ENCODE measurements around the gene GALNTL6. TPM values are rescaled to one million over a fixed set of nuclear protein-coding genes. Genes with fewer than 3 reads are reported as not detected.

GALNTL6 gene
- total RNA-seq, 2 donors from 2014 or later, result 0.19 to 0.20 TPM

GRCh38 chr4:171919314-171919713 lies 106.1 kb downstream of the GALNTL6 start:
- TF ChIP-seq CTCF (IDR thresholded peaks at IDR 0.05), result no peak
- H3K27ac ChIP-seq, result no peak overlapping the region
- H3K9ac ChIP-seq (ENCODE audit: low read depth in 2 of 2, low read length in 2 of 2), result no peak overlapping the region
- intact Hi-C loops (cut with DNase I), result no loop called here
- no peaks in the 10 kb centered on the region for H3K36me3 ChIP-seq
- H3K4me1 ChIP-seq, result no peaks in the 10 kb centered on the region
- DNase-seq, result no peak
- H3K4me3 ChIP-seq, result no peak overlapping the region
- no peaks in the 10 kb centered on the region for H3K27me3 ChIP-seq
- no peaks in the 10 kb centered on the region for H3K9me3 ChIP-seq

GRCh38 chr4:171920901-171921300 lies 107.7 kb downstream of the GALNTL6 start:
- Histone ChIP-seq H3K36me3 (no peaks in the 10 kb centered on the region), H3K27me3 (no peaks in the 10 kb centered on the region)
- intact Hi-C loops (cut with DNase I), result no loop called here

GRCh38 chr4:171924746-171925376 lies 111.7 kb downstream of the GALNTL6 start:
- Histone ChIP-seq H3K4me1 (no peaks in the 10 kb centered on the region), H3K27me3 (no peaks in the 10 kb centered on the region), H3K36me3 (no peaks in the 10 kb centered on the region), H3K4me3 (no peak overlapping the region), H3K27ac (no peak overlapping the region), H3K9ac (ENCODE audit: low read depth in 2 of 2, low read length in 2 of 2) (no peak overlapping the region), H3K9me3 (no peaks in the 10 kb centered on the region)
- DNase-seq, result no peak
- no peak for TF ChIP-seq CTCF (IDR thresholded peaks at IDR 0.05)
- intact Hi-C loops (cut with DNase I), result no loop called here

More at GRCh38 chr4:171920901-171921300, 107.7 kb downstream of the GALNTL6 start:
- Histone ChIP-seq H3K27ac (no peak overlapping the region), H3K4me3 (no peak overlapping the region), H3K9me3 (no peaks in the 10 kb centered on the region), H3K9ac (ENCODE audit: low read depth in 2 of 2, low read length in 2 of 2) (no peak overlapping the region), H3K4me1 (no peaks in the 10 kb centered on the region)
- TF ChIP-seq CTCF (IDR thresholded peaks at IDR 0.05), result no peak
- no peak for DNase-seq

- no peak for DNase-seq
- intact Hi-C loops (cut with DNase I), result no loop called here
Measured at GRCh38 chr4:171928336-171928735, 115.1 kb downstream of the GALNTL6 start.

GRCh38 chr4:171929477-171929876 lies 116.3 kb downstream of the GALNTL6 start:
- no peak for TF ChIP-seq CTCF (IDR thresholded peaks at IDR 0.05)
- H3K9ac ChIP-seq (ENCODE audit: low read depth in 2 of 2, low read length in 2 of 2), result no peak overlapping the region
- H3K4me1 ChIP-seq, result no peaks in the 10 kb centered on the region
- H3K9me3 ChIP-seq, result no peaks in the 10 kb centered on the region
- no peak overlapping the region for H3K27ac ChIP-seq
- no peaks in the 10 kb centered on the region for H3K36me3 ChIP-seq
- no peak for DNase-seq
- no peak overlapping the region for H3K4me3 ChIP-seq
- no peaks in the 10 kb centered on the region for H3K27me3 ChIP-seq
- intact Hi-C loops (cut with DNase I), result no loop called here

More at GRCh38 chr4:171928336-171928735, 115.1 kb downstream of the GALNTL6 start:
- Histone ChIP-seq H3K36me3 (no peaks in the 10 kb centered on the region), H3K4me1 (no peaks in the 10 kb centered on the region), H3K27me3 (no peaks in the 10 kb centered on the region), H3K4me3 (no peak overlapping the region), H3K9ac (ENCODE audit: low read depth in 2 of 2, low read length in 2 of 2) (no peak overlapping the region), H3K9me3 (no peaks in the 10 kb centered on the region), H3K27ac (no peak overlapping the region)
- no peak for TF ChIP-seq CTCF (IDR thresholded peaks at IDR 0.05)
